Chondrocyte (in vitro differentiated cells): ENCODE data around the gene XRRA1. TPM values are rescaled to one million over a fixed set of nuclear protein-coding genes. Genes with fewer than 3 reads are reported as not detected.
A peak's percentile ranks its signal among the peaks of the same experiment; 100 is the strongest.

ENCODE experiments used
- DNase-seq: peaks from one replicate; pipeline ENCODE4 v3.0.0; 2021; ENCODE audit warnings: mixed read lengths, low spot score
- H3K27ac Mint-ChIP-seq: one replicate; pipeline ENCODE4 v1.8.0; 2021; ENCODE audit warnings: mild to moderate bottlenecking, moderate library complexity, mixed read lengths; ENCODE audit not compliant: unreplicated experiment
- H3K27me3 Mint-ChIP-seq: 2 replicates; pipeline ENCODE4 v1.8.0; 2021; ENCODE audit warnings: low read depth, mixed read lengths
- H3K36me3 Mint-ChIP-seq: 2 replicates; pipeline ENCODE4 v1.8.0; 2021; ENCODE audit warnings: low read depth, mixed read lengths
- H3K4me1 Mint-ChIP-seq: 2 replicates; pipeline ENCODE4 v1.8.0; 2021; ENCODE audit warnings: low read depth, mild to moderate bottlenecking, mixed read lengths
- H3K4me3 Mint-ChIP-seq: one replicate; pipeline ENCODE4 v1.8.0; 2021; ENCODE audit warnings: mild to moderate bottlenecking, moderate library complexity, mixed read lengths; ENCODE audit not compliant: unreplicated experiment
- H3K9me3 Mint-ChIP-seq: 2 replicates; pipeline ENCODE4 v1.8.0; 2021; ENCODE audit warnings: low read depth, mixed read lengths
- total RNA-seq: library from RNA; stranded (reverse); gene quantifications from 3 replicates; pipeline ENCODE4 v1.2.1, GENCODE V29; 2021
- TF ChIP-seq, protein P1 (sequence below): fragments of 200-600 bp; sonication (generic); IDR thresholded peaks from 2 replicates; pipeline ENCODE4 v1.5.0; 2021; ENCODE audit warnings: antibody characterized with exemption, mild to moderate bottlenecking, moderate library complexity

XRRA1 gene
- total RNA-seq, 1 donor from 2014 or later = 8.0 TPM

DNA sequence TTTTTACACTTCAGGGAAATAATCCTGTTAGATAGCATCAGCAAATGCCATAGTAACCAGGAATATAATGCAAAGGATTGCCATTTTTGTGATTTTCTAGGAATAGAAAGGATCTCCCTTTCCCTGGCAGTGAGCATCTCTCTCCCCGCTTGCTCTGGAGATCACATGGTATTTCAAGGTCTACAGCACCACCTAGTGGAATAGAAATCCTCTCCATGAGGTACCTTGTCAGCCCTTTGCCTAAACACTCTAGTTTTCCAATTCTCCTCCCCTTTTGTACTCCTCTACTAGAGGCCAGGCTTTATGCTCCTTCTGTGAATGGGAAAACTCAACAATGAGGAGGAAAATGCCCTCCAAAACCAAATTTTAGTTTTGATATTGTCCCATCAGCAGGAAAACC, 78.4 kb downstream of the XRRA1 start:
- no peaks in the 10 kb centered on the region for H3K27me3 Mint-ChIP-seq
- DNase-seq = no peak
- H3K27ac Mint-ChIP-seq = no peak overlapping the region
- no peak overlapping the region for H3K4me3 Mint-ChIP-seq
- TF ChIP-seq, protein P1, sequence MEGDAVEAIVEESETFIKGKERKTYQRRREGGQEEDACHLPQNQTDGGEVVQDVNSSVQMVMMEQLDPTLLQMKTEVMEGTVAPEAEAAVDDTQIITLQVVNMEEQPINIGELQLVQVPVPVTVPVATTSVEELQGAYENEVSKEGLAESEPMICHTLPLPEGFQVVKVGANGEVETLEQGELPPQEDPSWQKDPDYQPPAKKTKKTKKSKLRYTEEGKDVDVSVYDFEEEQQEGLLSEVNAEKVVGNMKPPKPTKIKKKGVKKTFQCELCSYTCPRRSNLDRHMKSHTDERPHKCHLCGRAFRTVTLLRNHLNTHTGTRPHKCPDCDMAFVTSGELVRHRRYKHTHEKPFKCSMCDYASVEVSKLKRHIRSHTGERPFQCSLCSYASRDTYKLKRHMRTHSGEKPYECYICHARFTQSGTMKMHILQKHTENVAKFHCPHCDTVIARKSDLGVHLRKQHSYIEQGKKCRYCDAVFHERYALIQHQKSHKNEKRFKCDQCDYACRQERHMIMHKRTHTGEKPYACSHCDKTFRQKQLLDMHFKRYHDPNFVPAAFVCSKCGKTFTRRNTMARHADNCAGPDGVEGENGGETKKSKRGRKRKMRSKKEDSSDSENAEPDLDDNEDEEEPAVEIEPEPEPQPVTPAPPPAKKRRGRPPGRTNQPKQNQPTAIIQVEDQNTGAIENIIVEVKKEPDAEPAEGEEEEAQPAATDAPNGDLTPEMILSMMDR = peak; percentile 57
- peaks cover 77% of the 10 kb centered on the region for H3K9me3 Mint-ChIP-seq
- peaks cover 75% of the 10 kb centered on the region for H3K36me3 Mint-ChIP-seq
- no peaks in the 10 kb centered on the region for H3K4me1 Mint-ChIP-seq

DNA sequence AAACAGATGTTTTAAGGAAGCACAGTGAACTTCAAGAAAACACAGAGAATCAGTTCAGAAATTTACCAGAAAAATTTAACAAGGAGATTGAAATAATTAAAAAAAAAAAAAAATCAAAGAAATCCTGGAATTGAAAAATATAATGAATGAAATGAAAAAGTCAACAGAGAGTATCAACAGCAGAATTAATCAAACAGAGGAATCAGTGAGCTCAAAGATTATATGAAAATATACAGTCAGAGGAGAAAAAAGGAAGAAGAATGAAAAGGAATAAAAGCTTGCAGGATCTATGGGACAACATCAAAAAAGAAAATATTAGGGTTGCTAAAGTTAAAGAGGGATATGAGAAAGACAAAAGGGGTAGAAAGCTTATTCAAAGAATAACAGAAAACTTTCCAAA, 82.3 kb downstream of the XRRA1 start:
- DNase-seq = no peak
- H3K9me3 Mint-ChIP-seq = peaks cover 55% of the 10 kb centered on the region

DNA sequence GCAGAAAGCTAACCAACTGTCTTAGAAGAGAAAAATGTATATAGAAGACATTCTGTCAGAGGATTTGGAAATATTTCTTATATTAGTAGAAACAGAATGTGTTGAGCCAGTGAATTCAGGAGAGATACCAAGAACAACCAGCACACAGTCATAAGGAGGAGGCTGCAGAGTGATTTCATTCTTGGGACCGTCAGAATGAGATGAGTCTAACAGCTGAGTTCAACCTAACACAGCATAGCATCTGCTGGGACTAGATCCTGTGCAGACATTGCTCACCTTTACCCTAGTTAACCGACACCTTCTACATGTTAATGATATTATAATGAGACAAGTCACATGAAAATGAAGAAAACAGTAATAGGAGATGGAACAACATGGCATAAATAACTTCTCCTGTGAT, 85.5 kb downstream of the XRRA1 start:
- no peaks in the 10 kb centered on the region for H3K27me3 Mint-ChIP-seq
- peaks cover 53% of the 10 kb centered on the region for H3K36me3 Mint-ChIP-seq
- TF ChIP-seq, protein P1 = no peak
- no peaks in the 10 kb centered on the region for H3K4me1 Mint-ChIP-seq
- no peak for DNase-seq
- no peak overlapping the region for H3K27ac Mint-ChIP-seq
- H3K9me3 Mint-ChIP-seq = peaks cover 32% of the 10 kb centered on the region
- H3K4me3 Mint-ChIP-seq = no peak overlapping the region

More for the DNA sequence above, 82.3 kb downstream of the XRRA1 start:
- Mint-ChIP-seq H3K4me1 (no peaks in the 10 kb centered on the region), H3K4me3 (no peak overlapping the region), H3K27ac (peak overlapping the region; percentile 69), H3K36me3 (peaks cover 67% of the 10 kb centered on the region), H3K27me3 (no peaks in the 10 kb centered on the region)
- TF ChIP-seq, protein P1 = no peak

GRCh38 chr11:74860743-74861142, 88.1 kb downstream of the XRRA1 start:
- TF ChIP-seq, protein P1 = no peak
- H3K36me3 Mint-ChIP-seq = peaks cover 38% of the 10 kb centered on the region
- H3K27me3 Mint-ChIP-seq = no peaks in the 10 kb centered on the region
- no peak overlapping the region for H3K4me3 Mint-ChIP-seq
- peaks cover 12% of the 10 kb centered on the region for H3K9me3 Mint-ChIP-seq
- H3K27ac Mint-ChIP-seq = no peak overlapping the region
- no peak for DNase-seq
- no peaks in the 10 kb centered on the region for H3K4me1 Mint-ChIP-seq

GRCh38 chr11:74853223-74853622, 95.7 kb downstream of the XRRA1 start:
- Mint-ChIP-seq H3K36me3 (peaks cover 8% of the 10 kb centered on the region), H3K9me3 (no peaks in the 10 kb centered on the region), H3K4me3 (no peak overlapping the region), H3K27ac (no peak overlapping the region), H3K27me3 (no peaks in the 10 kb centered on the region), H3K4me1 (peaks cover 6% of the 10 kb centered on the region)
- DNase-seq = no peak
- TF ChIP-seq, protein P1 = no peak
